Kidney epithelial cell (primary cell): Measurements from ENCODE around the gene ZNF844. TPM values are rescaled to one million over a fixed set of nuclear protein-coding genes. Genes with fewer than 3 reads are reported as not detected.
A peak's percentile ranks its signal among the peaks of the same experiment; 100 is the strongest.

Experiments used
- DNase-seq: peaks from one replicate; pipeline ENCODE4 v3.0.0-alpha.2; 2010; ENCODE audit warnings: low read depth
- H3K27me3 ChIP-seq: 2 replicates; pipeline ENCODE4 v1.6.0; 2011; ENCODE audit warnings: low read length; ENCODE audit not compliant: control insufficient read depth, insufficient read depth
- H3K36me3 ChIP-seq: 2 replicates; pipeline ENCODE4 v1.5.1; 2011; ENCODE audit warnings: low read length; ENCODE audit not compliant: control insufficient read depth, insufficient read depth
- H3K4me3 ChIP-seq: 2 replicates; pipeline ENCODE4 v1.5.1; 2011; ENCODE audit warnings: low read depth, mild to moderate bottlenecking, control low read depth, low read length
- total RNA-seq: library from RNA; depleted of rRNA; stranded (reverse); fragments of >200 nt; gene quantifications from 2 replicates; pipeline ENCODE4 v1.2.3, GENCODE V29; 2015
- TF ChIP-seq, protein P1 (sequence below): IDR thresholded peaks from 2 replicates; pipeline ENCODE4 v1.5.1; 2011; ENCODE audit warnings: mild to moderate bottlenecking, moderate library complexity, low read length, control low read depth, inconsistent platforms; ENCODE audit not compliant: insufficient read depth, poor library complexity, severe bottlenecking

The ZNF844 gene
- total RNA-seq, 1 donor from 2014 or later, result 4.1 TPM

DNA sequence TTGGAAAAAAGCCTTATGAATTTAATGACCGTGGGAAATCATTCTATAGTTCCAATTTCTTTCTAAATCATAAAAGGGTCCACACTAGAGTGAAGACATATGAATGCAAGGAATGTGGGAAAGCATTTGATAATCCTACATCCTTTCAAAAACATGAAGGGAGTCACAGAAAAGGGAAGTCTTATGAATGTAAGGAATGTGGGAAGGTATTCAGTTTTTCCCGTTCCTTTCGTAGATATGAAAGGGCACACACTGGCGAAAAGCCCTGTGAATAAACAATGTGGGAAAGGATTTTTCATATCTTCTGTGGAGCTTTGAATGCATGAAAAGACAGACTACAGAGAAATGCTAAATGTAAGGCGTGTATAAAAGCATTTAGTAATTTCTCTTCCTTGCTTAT is 48.6 kb downstream of the ZNF844 start:
- Histone ChIP-seq H3K27me3 (no peaks in the 10 kb centered on the region), H3K36me3 (no peaks in the 10 kb centered on the region), H3K4me3 (no peak overlapping the region)
- TF ChIP-seq, protein P1, sequence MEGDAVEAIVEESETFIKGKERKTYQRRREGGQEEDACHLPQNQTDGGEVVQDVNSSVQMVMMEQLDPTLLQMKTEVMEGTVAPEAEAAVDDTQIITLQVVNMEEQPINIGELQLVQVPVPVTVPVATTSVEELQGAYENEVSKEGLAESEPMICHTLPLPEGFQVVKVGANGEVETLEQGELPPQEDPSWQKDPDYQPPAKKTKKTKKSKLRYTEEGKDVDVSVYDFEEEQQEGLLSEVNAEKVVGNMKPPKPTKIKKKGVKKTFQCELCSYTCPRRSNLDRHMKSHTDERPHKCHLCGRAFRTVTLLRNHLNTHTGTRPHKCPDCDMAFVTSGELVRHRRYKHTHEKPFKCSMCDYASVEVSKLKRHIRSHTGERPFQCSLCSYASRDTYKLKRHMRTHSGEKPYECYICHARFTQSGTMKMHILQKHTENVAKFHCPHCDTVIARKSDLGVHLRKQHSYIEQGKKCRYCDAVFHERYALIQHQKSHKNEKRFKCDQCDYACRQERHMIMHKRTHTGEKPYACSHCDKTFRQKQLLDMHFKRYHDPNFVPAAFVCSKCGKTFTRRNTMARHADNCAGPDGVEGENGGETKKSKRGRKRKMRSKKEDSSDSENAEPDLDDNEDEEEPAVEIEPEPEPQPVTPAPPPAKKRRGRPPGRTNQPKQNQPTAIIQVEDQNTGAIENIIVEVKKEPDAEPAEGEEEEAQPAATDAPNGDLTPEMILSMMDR, result no peak
- no peak for DNase-seq

DNA sequence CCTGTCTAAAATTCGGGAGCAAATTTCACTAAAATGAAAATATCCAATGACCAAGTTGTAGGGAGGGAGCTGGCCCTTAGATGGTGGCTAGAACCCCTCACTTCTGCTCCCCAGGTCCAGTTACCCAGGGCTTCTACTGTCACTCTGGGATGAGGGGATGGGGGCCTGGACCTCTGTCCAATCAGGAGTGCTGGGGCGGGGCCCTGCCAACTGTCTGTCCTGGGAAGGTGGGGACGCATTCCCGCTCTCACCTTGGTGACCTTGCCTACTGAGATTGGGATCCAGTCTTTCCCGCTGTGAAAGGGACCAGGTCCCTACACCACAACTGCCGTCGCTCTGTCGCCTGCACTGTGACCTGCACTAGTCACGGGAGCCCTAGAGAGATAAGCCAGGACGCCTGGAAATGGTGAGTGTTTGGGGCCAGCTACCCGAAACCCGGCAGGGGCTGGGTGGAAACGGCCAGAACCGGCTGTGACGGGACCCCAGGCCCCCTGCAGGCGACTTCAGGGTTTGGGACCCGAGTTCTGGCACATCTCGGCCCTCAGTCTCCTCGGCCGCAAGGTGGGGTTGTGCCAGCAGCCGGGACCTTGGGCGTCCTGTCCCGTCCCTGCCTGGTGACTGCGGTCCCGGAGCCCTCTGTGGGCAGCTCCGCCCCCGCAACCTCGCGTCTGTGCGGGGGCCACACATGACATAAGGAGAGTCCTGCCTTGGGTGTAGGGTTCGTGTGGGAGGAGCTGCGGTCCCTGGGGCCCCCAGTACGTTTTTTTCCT is 52.9 kb downstream of the ZNF844 start:
- TF ChIP-seq, protein P1, result no peak
- no peaks in the 10 kb centered on the region for H3K36me3 ChIP-seq
- no peaks in the 10 kb centered on the region for H3K27me3 ChIP-seq
- no peak for DNase-seq
- no peak overlapping the region for H3K4me3 ChIP-seq

DNA sequence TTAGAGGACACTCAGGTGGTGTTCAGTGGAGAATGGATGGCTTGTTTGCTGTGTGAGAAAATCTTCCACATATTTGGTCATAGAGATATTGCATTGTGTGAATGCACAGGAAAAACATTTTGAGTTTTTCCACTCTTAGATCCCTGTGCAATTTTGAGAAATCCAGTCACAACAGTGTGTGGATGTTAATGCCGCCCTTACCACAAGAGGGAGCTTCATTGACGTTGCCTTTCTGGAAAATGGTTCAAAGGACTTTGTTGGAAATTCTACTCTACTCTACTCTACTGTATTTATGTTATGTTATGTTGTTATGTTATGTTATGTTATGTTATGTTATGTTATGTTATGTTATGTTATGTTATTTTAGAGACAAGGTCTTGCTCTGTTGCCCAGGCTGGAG is 62.2 kb downstream of the ZNF844 start:
- H3K4me3 ChIP-seq, result no peak overlapping the region
- no peaks in the 10 kb centered on the region for H3K27me3 ChIP-seq
- H3K36me3 ChIP-seq, result no peaks in the 10 kb centered on the region
- TF ChIP-seq, protein P1, result peak; percentile 12
- DNase-seq, result no peak

Other genes starting within 250 kb of the ZNF844 start
- 5.3 and 5.5 TPM in 2 replicates for gene ZNF439, start 216.0 kb upstream of the ZNF844 start, total RNA-seq
- gene ZNF69, start 176.9 kb upstream of the ZNF844 start, total RNA-seq, result 15.8 and 19.2 TPM in 2 replicates
- 4.4 and 4.5 TPM in 2 replicates for gene ZNF700, start 139.6 kb upstream of the ZNF844 start, total RNA-seq
- 0.54 and 1.3 TPM in 2 replicates for gene ZNF763, start 99.7 kb upstream of the ZNF844 start, total RNA-seq
- 3.2 and 10.3 TPM in 2 replicates for gene ZNF433, start 29.1 kb upstream of the ZNF844 start, total RNA-seq
- gene ZNF878, start 11.8 kb upstream of the ZNF844 start, total RNA-seq, result 0.07 and 0.67 TPM in 2 replicates
- gene ZNF20, start 75.6 kb downstream of the ZNF844 start, total RNA-seq, result 2.7 and 4.2 TPM in 2 replicates
- gene ZNF625, start 92.0 kb downstream of the ZNF844 start, total RNA-seq, result 5.5 and 6.6 TPM in 2 replicates
- 4.3 and 5.0 TPM in 2 replicates for gene ZNF136, start 98.4 kb downstream of the ZNF844 start, total RNA-seq
- 4.4 and 5.3 TPM in 2 replicates for gene ZNF44, start 230.2 kb downstream of the ZNF844 start, total RNA-seq